Body of pancreas (tissue), 4 donors: ENCODE measurements around the gene SEMA3F.

Source experiments
- CTCF ChIP-seq, 7 experiments: fragments of 450-650 bp in 4 of 7; fragments of 200-600 bp in 3 of 7; sonication (generic) in 3 of 7; IDR thresholded peaks; one replicate each; pipeline ENCODE4 v1.5.1; 2016 to 2019; ENCODE audit warnings: antibody characterized with exemption in 7 of 7
- POLR2A ChIP-seq, 3 donors: fragments of 450-650 bp; IDR thresholded peaks; one replicate each; pipeline ENCODE4 v1.6.1; 2016; ENCODE audit warnings: antibody characterized with exemption in 3 of 3, mild to moderate bottlenecking in 2 of 3

DNA sequence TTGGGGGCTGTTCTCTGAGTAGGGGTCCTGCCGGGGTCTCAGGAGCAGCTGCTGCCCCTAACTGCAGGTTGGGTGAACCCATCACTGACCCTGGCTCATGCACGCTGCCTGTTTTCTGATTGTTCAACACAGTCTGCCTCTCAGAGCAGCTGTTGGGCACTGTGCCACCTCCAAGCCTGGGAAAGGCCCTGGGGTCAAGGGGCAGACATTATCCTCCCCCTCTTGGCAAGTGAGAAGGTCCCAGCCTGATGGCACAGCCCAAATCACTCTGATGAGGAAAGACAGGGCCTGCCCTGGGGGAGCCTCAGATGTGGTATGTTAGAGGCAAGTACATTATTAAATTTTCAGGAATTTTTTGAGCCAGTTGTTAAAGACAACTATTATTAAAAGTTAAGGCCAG lies 22.2 kb downstream of the SEMA3F start:
- TF ChIP-seq CTCF (IDR thresholded peaks at IDR 0.05): no peak
- no peak for TF ChIP-seq POLR2A (IDR thresholded peaks at IDR 0.05)
